GM12874 (cell line): ENCODE measurements around the gene SYNGR1.

Experiments
- CTCF ChIP-seq: IDR thresholded peaks from 2 replicates; pipeline ENCODE4 v1.5.1; 2011; ENCODE audit warnings: low read depth, mild to moderate bottlenecking, control low read depth, low read length, moderate library complexity; ENCODE audit not compliant: insufficient read depth

The SYNGR1 gene

GRCh38 chr22:39430576-39431150, 80.9 kb downstream of the SYNGR1 start:
- no peak for TF ChIP-seq CTCF

- TF ChIP-seq CTCF: no peak
These were observed 81.5 kb downstream of the SYNGR1 start for GRCh38 chr22:39431216-39431801.

GRCh38 chr22:39431821-39432251, 82.0 kb downstream of the SYNGR1 start:
- TF ChIP-seq CTCF: no peak

GRCh38 chr22:39432361-39432811, 82.6 kb downstream of the SYNGR1 start:
- TF ChIP-seq CTCF: no peak

- TF ChIP-seq CTCF: no peak
These were observed 83.9 kb downstream of the SYNGR1 start for GRCh38 chr22:39433476-39434242.

- no peak for TF ChIP-seq CTCF
These were observed 84.5 kb downstream of the SYNGR1 start for GRCh38 chr22:39434243-39434653.

- TF ChIP-seq CTCF: no peak
These were observed 84.9 kb downstream of the SYNGR1 start for GRCh38 chr22:39434721-39435120.
